GM18508 (cell line): ENCODE results near the gene SRL.

Source experiments
- ATAC-seq: cut with Tn5 transposase; IDR thresholded peaks from one replicate; pipeline ENCODE4 v1.9.1; 2021; ENCODE audit warnings: moderate number of reproducible peaks; ENCODE audit not compliant: insufficient read depth, unreplicated experiment

The SRL gene

GRCh38 chr16:4205971-4206370 is 35.9 kb downstream of the SRL start:
- ATAC-seq, result no peak

DNA sequence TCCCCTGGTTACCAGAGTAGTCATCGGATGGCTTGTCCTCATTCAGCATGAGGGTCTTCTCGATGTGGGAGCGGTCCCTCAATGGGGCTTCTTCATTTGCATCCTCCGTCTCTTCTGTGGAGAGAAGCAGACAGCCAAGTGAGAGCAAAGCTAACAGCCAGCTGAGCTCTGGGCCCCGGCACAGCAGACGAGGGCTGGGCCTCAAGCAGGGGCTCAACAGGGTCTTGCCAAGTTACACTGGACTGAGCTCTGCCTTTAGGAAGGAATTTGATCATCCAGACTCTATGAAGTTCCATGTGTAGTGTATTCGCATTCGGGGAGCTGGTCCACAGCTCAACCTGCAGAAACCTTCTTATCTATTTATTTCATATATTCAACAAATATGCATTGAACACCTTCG is 37.4 kb downstream of the SRL start:
- no peak for ATAC-seq

GRCh38 chr16:4203748-4204147 is 38.1 kb downstream of the SRL start:
- ATAC-seq, result no peak

- ATAC-seq, result no peak
Observed at GRCh38 chr16:4202615-4203345, 39.1 kb downstream of the SRL start.

GRCh38 chr16:4200781-4201137 is 41.1 kb downstream of the SRL start:
- no peak for ATAC-seq

DNA sequence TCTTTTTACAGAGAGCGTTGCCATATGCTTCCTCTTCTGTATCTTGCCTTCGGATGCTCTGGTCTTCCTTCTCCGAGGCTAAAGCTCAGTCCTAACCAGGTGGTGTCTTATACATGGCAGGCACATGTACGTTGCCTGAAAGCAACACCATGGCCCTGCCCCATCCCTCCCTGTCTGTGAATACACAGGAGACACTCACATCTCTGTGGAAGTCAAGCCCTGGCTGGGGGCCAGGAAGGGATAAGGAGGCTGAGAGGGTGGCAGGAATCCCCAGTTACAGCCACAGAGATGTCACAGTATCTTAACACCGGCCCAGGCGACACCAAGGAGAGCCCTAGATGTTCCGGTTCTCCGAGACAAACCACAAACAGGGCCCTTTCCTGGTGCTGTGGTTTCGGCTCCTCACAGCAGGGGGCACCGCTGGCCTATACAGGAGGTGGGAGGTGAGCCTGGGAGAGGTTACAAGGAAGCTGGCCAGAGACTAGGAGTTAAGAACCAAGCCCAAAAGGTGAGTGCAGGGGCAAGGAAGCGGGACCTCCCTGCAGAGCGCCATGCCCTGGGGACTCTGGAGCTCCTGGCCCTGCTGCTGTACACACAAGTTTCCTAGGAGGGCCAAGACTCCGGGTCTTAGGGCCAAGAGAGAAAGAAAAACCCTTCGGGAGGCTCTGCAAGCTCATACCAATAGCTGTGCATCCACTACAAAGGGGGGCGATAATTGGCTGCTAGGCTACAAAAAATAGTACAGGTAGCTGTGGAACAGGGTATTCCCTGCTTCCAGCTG is 41.7 kb downstream of the SRL start:
- ATAC-seq, result no peak

- ATAC-seq, result no peak
Observed at GRCh38 chr16:4198816-4199215, 43.1 kb downstream of the SRL start.

DNA sequence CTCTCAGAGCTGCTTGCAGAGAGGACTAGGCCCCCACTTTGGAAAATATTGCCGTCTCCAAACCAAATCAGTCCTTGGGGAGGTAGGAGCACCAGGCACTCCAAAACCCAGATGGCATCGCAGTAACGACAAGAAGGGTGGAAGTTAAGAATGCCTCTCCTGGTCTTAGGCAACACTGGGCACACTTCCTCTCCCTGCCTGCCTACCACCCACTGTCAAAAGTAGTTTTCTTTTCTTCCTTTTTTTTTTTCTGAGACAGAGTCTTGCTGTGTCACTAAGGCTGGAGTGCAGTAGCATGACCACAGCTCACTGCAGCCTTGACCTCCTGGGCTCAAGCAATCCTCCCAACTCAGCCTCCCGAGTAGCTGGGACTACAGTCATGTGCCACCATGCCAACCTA is 47.2 kb downstream of the SRL start:
- no peak for ATAC-seq

GRCh38 chr16:4193920-4194319 is 48.0 kb downstream of the SRL start:
- ATAC-seq, result no peak

DNA sequence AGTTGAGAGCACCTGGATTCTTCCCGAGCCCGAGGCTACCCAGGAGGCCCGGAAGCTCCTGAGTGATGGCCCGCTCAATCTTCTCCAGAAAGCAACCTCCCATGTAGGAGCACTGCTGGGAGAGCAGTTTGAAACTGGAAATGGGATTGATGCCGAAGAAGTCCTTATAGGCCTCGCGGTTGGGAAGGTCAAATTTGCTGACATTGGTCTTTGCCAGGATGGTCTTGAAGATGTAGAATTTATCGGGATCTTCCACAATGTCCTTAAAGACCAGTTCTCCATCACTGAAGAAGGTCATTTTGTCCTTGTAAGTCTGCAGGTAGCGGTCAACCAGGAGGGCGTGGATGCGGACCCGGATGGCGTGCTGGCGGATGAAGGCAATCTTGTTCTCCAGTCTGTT is 49.7 kb downstream of the SRL start:
- no peak for ATAC-seq

DNA sequence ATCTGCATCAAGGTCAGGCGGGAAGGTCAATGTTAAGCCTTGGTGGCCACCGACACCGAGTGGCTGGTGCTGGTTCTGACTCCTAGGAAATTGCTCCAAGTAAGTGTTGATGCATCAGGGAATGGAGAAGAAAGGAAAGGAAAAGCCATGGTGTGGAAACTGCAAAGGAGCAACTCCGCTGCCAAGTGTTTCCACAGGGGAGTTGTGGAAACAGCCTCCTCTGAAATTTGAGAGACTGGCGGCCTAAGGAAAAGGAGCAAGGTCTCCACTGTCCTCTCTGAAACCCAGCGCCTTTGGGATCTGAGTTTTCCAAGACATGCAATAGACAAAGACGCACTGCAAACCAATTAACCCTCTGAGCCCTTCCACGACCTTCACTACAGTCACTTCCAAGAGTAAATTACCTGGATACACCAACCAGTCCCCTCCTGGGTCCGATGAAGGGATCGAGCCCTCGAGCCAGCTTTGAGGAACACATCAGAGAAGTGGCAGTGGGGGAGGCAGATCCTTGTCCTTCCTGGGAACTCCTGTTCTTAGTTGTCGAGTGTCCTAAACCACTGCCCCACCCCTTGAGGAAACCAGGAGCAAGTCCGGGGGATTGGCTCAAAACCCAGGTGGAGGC is 51.1 kb downstream of the SRL start:
- ATAC-seq, result no peak

- ATAC-seq, result no peak
Observed at GRCh38 chr16:4190086-4190485, 51.8 kb downstream of the SRL start.

DNA sequence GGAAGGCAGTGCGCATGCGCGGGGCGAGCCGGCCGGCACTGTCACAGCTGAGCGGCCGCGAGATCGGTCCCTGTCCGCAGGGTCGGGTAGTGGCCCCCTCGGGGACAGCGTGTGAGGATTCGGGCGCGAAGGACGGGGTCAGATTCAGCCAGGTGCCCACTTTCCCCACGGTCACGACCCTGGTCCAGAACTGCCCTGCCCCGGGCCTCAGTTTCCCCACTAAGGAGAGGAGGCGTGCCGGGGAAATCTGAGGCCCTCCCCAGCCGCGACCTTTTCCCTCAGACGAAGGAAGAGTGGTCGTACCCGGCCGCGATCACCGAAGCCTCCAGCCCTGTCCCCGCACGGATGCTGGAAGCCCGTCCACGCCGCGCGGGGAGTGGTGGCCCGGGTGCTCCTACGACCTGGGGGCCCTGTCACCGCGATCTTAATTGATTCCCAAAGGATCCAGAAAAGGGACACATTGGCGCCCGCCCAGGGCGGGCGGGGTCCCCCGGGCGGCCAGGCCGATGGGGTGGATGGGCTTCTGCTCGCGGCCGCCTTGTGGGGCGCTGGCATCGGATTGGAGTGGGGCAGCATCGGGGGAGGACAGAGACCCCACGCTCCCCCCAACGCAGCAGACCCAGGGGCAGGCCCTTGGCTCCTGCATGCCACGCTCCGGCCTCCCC is 57.7 kb downstream of the SRL start:
- no peak for ATAC-seq

- ATAC-seq, result peak; percentile 42
Observed at GRCh38 chr16:4183237-4184037, 58.4 kb downstream of the SRL start.

DNA sequence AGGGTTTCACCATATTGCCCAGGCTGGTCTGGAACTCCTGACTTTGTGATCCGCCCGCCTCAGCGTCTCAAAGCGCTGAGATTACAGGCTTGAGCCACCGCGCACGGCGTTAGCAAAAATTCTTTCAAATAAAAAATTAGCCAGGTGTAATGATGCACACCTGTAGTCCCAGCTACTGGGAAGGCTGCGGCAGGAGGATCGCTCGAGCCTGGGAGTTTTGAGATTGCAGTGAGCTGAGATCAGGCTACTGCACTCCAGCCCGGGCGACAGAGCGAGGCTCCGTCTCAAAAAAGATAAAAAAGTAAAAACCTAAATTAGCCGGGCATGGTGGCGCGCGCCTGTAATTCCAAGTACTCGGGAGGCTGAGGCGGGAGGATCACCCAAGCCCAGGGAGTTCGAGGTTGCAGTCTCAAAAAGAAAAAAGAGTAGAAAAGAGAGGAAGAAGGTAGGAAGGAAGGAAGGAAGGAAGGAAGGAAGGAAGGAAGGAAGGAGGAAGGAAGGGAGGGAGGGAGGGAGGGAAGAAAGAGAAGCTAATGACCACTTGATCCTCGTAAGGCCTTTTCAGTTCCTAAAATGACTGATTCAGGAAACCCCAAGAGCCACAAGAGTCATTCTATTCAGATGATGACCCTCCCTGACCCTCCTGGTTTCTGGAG is 59.2 kb downstream of the SRL start:
- ATAC-seq, result no peak

DNA sequence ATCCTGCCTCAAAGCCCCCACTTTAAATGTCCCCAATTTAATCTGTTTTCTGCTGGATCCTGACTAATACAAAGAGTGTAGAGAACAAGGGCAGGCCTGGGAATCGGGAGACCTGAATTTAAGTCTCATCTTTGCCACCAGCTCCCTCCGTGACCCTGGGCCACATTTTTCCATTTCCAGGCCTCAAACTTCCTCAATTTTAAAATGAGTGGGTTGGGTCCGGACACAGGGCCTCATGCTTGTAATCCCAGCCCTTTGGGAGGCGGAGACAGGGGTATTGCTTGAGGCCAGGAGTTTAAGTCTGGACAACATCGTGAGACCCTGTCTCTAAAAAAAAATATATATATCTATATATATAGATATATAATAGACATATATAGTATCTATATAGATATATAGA is 61.4 kb downstream of the SRL start:
- no peak for ATAC-seq

DNA sequence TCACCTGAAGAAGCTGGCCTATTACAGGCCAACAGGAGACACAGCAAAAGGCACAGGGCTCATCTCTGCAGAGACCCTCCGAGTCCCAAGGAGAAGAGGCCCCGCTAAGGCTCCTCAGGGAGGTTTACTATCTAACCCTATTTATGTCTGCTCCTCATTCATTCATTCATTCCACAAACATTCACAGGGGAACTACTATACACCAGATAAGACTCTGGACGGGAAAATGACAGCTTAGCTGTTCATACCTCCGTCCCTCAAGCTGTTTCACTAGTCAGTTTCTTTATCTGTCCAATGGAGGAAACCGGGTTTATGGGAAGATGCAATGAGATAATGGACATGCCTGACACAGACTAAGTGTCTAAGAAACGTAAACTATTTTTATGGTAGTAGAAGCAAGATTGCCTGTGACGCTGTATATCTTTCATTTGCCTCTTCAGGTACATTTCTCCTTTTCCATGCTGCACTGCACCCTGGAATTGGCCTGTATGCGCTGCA is 62.1 kb downstream of the SRL start:
- no peak for ATAC-seq

- ATAC-seq, result no peak
Observed at GRCh38 chr16:4179020-4179419, 62.9 kb downstream of the SRL start.

- ATAC-seq, result no peak
Observed at GRCh38 chr16:4178468-4179010, 63.3 kb downstream of the SRL start.
